GM12878 (cell line): ENCODE measurements around the gene FPGS.

ENCODE experiments used
- CHD1 ChIP-seq: IDR thresholded peaks from 2 replicates; pipeline ENCODE4 v1.6.1; 2012; ENCODE audit warnings: low read depth, low read length, improper control_type of control experiment
- CHD4 ChIP-seq: fragments of 200-600 bp; sonication (generic); IDR thresholded peaks from 2 replicates; pipeline ENCODE4 v1.6.1; 2016; ENCODE audit warnings: mild to moderate bottlenecking
- ETV6 ChIP-seq, 2 experiments: fragments of 450-650 bp in 1 of 2; IDR thresholded peaks in 1 of 2; conservative IDR thresholded peaks in 1 of 2; 2 replicates each; pipeline ENCODE4 v1.6.1; 2014; ENCODE audit warnings: antibody characterized with exemption in 1 of 2, borderline replicate concordance in 1 of 2, low read depth in 1 of 2, mild to moderate bottlenecking in 1 of 2, moderate library complexity in 1 of 2
- GABPA ChIP-seq: IDR thresholded peaks from 2 replicates; pipeline ENCODE4 v1.6.1; 2014; ENCODE audit warnings: antibody characterized with exemption, low read depth, mild to moderate bottlenecking, inconsistent platforms
- POLR2AphosphoS2 ChIP-seq: IDR thresholded peaks from 2 replicates; pipeline ENCODE4 v1.6.1; 2011; ENCODE audit warnings: low read depth, mild to moderate bottlenecking, low read length, improper control_type of control experiment, moderate library complexity
- TBL1XR1 ChIP-seq: IDR thresholded peaks from 2 replicates; pipeline ENCODE4 v1.6.1; 2012; ENCODE audit warnings: low read depth, low read length, improper control_type of control experiment
- YBX1 ChIP-seq: fragments of 450-650 bp; IDR thresholded peaks from 2 replicates; pipeline ENCODE4 v1.6.1; 2016; ENCODE audit warnings: antibody characterized with exemption
- TF ChIP-seq, protein P1 (sequence below): fragments of 450-650 bp; IDR thresholded peaks from 2 replicates; pipeline ENCODE4 v1.6.1; 2016; ENCODE audit warnings: mild to moderate bottlenecking
- TF ChIP-seq, protein P2 (sequence below), 3 experiments: IDR thresholded peaks in 2 of 3; conservative IDR thresholded peaks in 1 of 3; 2 replicates each; pipeline ENCODE4 v1.5.1; 2011; ENCODE audit warnings: low read depth in 3 of 3, low read length in 3 of 3, mild to moderate bottlenecking in 3 of 3, control low read depth in 2 of 3, moderate library complexity in 2 of 3, inconsistent platforms in 1 of 3, mixed read lengths in 1 of 3; ENCODE audit not compliant: control insufficient read depth in 2 of 3, insufficient read depth in 1 of 3; ENCODE audit errors: extremely low read depth in 1 of 3
- TF ChIP-seq, protein P3 (sequence below): fragments of 450-650 bp; IDR thresholded peaks from 2 replicates; pipeline ENCODE4 v1.6.1; 2018; ENCODE audit warnings: mild to moderate bottlenecking, low read depth, moderate library complexity; ENCODE audit not compliant: partially characterized antibody

DNA sequence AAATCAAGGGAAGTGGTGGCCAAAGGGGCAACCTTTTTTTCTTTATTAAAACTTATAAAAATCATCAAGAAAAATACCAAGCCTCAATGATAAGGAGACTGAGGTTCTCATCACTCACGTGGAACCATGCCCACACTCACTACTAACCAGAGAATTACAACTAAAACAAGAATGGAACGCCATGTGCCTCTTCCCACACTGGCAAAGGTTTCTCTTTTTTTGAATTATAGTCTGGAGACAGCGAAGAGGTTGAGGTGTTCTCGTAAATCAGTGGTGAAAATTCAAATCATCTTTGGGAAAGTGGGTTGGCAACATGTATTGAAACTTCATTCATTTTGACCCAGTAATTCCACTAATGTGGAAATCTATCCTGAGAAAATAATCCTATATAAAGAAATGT, 19.4 kb downstream of the FPGS start:
- TF ChIP-seq, protein P1, sequence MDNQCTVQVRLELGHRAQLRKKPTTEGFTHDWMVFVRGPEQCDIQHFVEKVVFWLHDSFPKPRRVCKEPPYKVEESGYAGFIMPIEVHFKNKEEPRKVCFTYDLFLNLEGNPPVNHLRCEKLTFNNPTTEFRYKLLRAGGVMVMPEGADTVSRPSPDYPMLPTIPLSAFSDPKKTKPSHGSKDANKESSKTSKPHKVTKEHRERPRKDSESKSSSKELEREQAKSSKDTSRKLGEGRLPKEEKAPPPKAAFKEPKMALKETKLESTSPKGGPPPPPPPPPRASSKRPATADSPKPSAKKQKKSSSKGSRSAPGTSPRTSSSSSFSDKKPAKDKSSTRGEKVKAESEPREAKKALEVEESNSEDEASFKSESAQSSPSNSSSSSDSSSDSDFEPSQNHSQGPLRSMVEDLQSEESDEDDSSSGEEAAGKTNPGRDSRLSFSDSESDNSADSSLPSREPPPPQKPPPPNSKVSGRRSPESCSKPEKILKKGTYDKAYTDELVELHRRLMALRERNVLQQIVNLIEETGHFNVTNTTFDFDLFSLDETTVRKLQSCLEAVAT = no peak
- TF ChIP-seq, protein P2, sequence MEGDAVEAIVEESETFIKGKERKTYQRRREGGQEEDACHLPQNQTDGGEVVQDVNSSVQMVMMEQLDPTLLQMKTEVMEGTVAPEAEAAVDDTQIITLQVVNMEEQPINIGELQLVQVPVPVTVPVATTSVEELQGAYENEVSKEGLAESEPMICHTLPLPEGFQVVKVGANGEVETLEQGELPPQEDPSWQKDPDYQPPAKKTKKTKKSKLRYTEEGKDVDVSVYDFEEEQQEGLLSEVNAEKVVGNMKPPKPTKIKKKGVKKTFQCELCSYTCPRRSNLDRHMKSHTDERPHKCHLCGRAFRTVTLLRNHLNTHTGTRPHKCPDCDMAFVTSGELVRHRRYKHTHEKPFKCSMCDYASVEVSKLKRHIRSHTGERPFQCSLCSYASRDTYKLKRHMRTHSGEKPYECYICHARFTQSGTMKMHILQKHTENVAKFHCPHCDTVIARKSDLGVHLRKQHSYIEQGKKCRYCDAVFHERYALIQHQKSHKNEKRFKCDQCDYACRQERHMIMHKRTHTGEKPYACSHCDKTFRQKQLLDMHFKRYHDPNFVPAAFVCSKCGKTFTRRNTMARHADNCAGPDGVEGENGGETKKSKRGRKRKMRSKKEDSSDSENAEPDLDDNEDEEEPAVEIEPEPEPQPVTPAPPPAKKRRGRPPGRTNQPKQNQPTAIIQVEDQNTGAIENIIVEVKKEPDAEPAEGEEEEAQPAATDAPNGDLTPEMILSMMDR (IDR thresholded peaks at IDR 0.05 in 2 of 3, conservative IDR thresholded peaks at IDR 0.05 in 1 of 3; ENCODE audit: control insufficient read depth in 2 of 3, extremely low read depth in 1 of 3, insufficient read depth in 1 of 3, low read depth in 3 of 3, low read length in 3 of 3) = no peak
- TF ChIP-seq ETV6 (conservative IDR thresholded peaks at IDR 0.05 in 1 of 2, IDR thresholded peaks at IDR 0.05 in 1 of 2; ENCODE audit: borderline replicate concordance in 1 of 2, low read depth in 1 of 2) = no peak
- TF ChIP-seq TBL1XR1 = no peak
- no peak for TF ChIP-seq CHD1
- no peak for TF ChIP-seq CHD4
- TF ChIP-seq, protein P3, sequence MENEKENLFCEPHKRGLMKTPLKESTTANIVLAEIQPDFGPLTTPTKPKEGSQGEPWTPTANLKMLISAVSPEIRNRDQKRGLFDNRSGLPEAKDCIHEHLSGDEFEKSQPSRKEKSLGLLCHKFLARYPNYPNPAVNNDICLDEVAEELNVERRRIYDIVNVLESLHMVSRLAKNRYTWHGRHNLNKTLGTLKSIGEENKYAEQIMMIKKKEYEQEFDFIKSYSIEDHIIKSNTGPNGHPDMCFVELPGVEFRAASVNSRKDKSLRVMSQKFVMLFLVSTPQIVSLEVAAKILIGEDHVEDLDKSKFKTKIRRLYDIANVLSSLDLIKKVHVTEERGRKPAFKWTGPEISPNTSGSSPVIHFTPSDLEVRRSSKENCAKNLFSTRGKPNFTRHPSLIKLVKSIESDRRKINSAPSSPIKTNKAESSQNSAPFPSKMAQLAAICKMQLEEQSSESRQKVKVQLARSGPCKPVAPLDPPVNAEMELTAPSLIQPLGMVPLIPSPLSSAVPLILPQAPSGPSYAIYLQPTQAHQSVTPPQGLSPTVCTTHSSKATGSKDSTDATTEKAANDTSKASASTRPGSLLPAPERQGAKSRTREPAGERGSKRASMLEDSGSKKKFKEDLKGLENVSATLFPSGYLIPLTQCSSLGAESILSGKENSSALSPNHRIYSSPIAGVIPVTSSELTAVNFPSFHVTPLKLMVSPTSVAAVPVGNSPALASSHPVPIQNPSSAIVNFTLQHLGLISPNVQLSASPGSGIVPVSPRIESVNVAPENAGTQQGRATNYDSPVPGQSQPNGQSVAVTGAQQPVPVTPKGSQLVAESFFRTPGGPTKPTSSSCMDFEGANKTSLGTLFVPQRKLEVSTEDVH = no peak
- TF ChIP-seq YBX1 = no peak
- no peak for TF ChIP-seq POLR2AphosphoS2
- no peak for TF ChIP-seq GABPA
